ENCODE results near the gene CPNE6.

CPNE6 gene

DNA sequence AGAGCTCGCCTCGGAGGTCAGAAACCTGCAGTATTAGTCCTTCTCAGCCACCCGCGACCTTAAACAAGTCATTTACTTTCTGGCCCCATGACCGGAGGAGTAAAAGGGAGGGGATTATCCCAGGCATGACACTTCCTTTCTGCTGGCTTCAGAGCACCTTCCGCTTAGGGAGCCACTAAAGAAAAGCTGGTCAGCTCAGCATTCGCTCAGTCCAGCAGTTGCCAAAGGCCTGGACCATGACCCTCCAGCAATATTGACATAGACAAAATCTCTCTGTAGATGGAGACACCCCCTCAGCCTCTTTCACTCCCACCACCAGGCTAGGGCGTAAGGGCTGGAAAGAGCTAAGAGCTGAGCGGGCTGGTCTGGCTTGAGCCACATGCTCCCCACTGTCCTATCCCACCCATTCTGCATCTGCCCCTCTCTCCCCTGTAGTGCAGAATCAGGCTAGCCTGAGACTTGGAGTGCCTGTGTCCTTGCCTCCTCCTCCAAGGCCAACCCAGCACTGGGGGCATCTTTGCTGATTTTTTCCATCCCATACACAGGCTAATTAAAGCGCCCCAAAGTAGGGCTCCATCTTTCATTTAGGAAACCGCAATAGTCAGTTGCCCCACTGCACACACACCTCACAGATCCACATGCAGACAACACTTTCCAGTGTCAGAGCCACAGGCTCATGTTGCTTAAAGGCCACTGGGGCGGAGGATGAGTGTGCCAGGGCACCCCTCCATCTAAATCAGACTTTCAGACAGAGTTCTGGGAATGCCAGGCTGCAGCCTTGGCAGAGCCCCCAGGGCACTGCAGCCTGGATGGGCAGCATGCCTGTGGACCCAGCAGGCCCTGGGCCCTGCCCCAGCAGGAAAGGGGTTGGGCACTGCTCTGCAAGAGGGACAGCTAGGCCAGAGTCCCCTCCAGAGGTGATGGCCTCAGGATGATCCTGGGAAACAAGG, 4.0 kb upstream of the CPNE6 start (continued):
- TF ChIP-seq ZNF292 (tag by site-specific recombination; IDR thresholded peaks at IDR 0.05; ENCODE audit: borderline replicate concordance, low read depth) (no peak), ZNF324 (tag by site-specific recombination; IDR thresholded peaks at IDR 0.05) (no peak)

DNA sequence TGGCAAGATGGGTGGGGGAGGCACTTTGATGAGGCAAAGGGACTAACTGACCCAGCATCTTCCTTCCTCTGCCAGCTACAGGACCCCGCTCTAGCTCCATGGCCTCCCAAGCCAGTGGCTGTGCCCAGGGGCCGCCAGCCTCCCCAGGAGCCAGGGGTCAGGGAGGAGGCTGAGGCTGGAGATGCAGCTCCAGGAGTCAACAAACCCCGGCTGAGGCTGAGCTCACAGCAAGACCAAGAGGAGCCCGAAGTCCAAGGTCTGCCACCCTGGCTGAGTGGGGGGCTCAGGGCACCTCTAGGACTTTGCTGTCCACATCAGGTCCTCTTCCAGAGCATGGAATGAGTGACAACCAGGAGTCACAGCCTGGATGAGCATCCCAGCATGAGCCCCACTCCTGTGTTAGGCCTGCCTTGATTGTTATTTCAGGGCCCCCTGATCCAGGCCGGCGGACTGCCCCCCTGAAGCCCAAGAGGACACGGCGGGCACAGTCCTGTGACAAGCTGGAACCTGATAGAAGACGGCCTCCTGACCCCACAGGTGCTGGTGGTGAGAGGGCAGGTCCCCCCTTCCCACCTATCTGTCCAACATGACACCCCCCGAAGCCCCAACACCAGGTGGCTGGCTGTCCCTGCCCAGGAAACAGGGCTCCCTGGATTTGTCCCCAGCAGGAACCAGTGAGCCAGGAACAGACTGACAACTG, 2.5 kb upstream of the CPNE6 start:
- H3K4me1 ChIP-seq (ENCODE audit: control insufficient read depth, insufficient read depth, low read length), result no peaks in the 10 kb centered on the region
- no peak overlapping the region for H3K27ac ChIP-seq (ENCODE audit: extremely low read depth, low read depth, low read length)
- ChIA-PET CTCF (interaction anchor here (1.4 to 3.5 kb wide), 2 partner anchors 11 to 40 kb away, joined by 7 to 17 read pairs; no protein-coding TSS in a partner anchor), POLR2A (no interaction called here)
- H3K4me3 ChIP-seq (ENCODE audit: low read depth, low read length), result no peak overlapping the region
- H3K36me3 ChIP-seq (ENCODE audit: control insufficient read depth in 2 of 2, insufficient read depth in 1 of 2, low read length in 2 of 2), result no peaks in the 10 kb centered on the region
- H3K9me3 ChIP-seq (ENCODE audit: control insufficient read depth, insufficient read depth, low read depth, low read length), result no peaks in the 10 kb centered on the region
- TF ChIP-seq, protein P1, sequence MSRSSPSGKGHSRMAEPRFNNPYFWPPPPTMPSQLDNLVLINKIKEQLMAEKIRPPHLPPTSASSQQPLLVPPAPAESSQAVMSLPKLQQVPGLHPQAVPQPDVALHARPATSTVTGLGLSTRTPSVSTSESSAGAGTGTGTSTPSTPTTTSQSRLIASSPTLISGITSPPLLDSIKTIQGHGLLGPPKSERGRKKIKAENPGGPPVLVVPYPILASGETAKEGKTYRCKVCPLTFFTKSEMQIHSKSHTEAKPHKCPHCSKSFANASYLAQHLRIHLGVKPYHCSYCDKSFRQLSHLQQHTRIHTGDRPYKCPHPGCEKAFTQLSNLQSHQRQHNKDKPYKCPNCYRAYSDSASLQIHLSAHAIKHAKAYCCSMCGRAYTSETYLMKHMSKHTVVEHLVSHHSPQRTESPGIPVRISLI (tag by site-specific recombination; IDR thresholded peaks at IDR 0.05), result no peak
- no peak for TF ChIP-seq ZNF830 (tag by site-specific recombination; IDR thresholded peaks at IDR 0.05; ENCODE audit: low read depth)
- no peak for TF ChIP-seq RBAK (tag by site-specific recombination; IDR thresholded peaks at IDR 0.05)
- no peak for TF ChIP-seq PRDM2 (tag by site-specific recombination; IDR thresholded peaks at IDR 0.05; ENCODE audit: borderline replicate concordance)
- TF ChIP-seq ZFP69B (tag by site-specific recombination; IDR thresholded peaks at IDR 0.05), result no peak
- TF ChIP-seq ZBTB6 (tag by site-specific recombination; IDR thresholded peaks at IDR 0.05), result no peak
- no peak for TF ChIP-seq ZNF148 (tag by site-specific recombination; IDR thresholded peaks at IDR 0.05; ENCODE audit: borderline replicate concordance)
- no peak for TF ChIP-seq ZNF518A (tag by site-specific recombination; conservative IDR thresholded peaks at IDR 0.05; ENCODE audit: low read depth)
- TF ChIP-seq GLI4 (tag by site-specific recombination; IDR thresholded peaks at IDR 0.05), result no peak
- no peak for TF ChIP-seq BCL11B (tag by site-specific recombination; IDR thresholded peaks at IDR 0.05; ENCODE audit: low read depth)
- TF ChIP-seq, protein P2, sequence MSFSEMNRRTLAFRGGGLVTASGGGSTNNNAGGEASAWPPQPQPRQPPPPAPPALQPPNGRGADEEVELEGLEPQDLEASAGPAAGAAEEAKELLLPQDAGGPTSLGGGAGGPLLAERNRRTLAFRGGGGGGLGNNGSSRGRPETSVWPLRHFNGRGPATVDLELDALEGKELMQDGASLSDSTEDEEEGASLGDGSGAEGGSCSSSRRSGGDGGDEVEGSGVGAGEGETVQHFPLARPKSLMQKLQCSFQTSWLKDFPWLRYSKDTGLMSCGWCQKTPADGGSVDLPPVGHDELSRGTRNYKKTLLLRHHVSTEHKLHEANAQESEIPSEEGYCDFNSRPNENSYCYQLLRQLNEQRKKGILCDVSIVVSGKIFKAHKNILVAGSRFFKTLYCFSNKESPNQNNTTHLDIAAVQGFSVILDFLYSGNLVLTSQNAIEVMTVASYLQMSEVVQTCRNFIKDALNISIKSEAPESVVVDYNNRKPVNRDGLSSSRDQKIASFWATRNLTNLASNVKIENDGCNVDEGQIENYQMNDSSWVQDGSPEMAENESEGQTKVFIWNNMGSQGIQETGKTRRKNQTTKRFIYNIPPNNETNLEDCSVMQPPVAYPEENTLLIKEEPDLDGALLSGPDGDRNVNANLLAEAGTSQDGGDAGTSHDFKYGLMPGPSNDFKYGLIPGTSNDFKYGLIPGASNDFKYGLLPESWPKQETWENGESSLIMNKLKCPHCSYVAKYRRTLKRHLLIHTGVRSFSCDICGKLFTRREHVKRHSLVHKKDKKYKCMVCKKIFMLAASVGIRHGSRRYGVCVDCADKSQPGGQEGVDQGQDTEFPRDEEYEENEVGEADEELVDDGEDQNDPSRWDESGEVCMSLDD (tag by site-specific recombination; IDR thresholded peaks at IDR 0.05), result no peak

All from HEK293 (cell line).